ENCODE measurements around the gene ELAVL2. TPM values are rescaled to one million over a fixed set of nuclear protein-coding genes. Genes with fewer than 3 reads are reported as not detected.

Gene ELAVL2
- total RNA-seq, 4 donors from 2014 or later: 0.63 to 2.6 TPM; not detected in 2

DNA sequence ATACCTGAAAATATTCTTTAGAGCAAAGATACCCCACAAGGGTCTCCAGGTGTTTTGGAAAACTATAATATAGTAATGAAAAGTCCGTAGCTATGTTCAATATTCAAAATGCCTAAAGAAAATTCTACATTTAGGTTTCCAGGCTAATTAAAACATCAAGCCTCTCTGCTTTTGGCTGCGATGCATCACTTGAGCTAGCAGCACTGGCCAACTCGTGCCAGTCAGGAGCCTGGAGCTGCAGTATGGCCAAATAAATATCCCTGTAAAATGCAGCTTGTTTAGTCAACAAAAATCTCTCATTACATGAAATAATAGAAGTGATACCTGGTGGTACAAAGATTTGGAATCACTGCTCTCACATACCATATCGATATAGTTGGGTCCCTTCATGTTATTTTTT lies 181.1 kb downstream of the ELAVL2 start:
- H3K27ac ChIP-seq: no peak overlapping the region
- H3K4me3 ChIP-seq: no peak overlapping the region
- H3K27me3 ChIP-seq: no peaks in the 10 kb centered on the region
- no peaks in the 10 kb centered on the region for H3K9me3 ChIP-seq
- no peak for DNase-seq (ENCODE audit: low spot score in 2 of 2)
- H3K4me1 ChIP-seq: no peaks in the 10 kb centered on the region
- WGBS, 2 donors: 87 to 89% methylated on average over 4 of the region's 4 CpGs
- TF ChIP-seq, protein P1, sequence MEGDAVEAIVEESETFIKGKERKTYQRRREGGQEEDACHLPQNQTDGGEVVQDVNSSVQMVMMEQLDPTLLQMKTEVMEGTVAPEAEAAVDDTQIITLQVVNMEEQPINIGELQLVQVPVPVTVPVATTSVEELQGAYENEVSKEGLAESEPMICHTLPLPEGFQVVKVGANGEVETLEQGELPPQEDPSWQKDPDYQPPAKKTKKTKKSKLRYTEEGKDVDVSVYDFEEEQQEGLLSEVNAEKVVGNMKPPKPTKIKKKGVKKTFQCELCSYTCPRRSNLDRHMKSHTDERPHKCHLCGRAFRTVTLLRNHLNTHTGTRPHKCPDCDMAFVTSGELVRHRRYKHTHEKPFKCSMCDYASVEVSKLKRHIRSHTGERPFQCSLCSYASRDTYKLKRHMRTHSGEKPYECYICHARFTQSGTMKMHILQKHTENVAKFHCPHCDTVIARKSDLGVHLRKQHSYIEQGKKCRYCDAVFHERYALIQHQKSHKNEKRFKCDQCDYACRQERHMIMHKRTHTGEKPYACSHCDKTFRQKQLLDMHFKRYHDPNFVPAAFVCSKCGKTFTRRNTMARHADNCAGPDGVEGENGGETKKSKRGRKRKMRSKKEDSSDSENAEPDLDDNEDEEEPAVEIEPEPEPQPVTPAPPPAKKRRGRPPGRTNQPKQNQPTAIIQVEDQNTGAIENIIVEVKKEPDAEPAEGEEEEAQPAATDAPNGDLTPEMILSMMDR (IDR thresholded peaks at IDR 0.05): no peak
- no peak for TF ChIP-seq POLR2A (IDR thresholded peaks at IDR 0.05)
- no peak for TF ChIP-seq EP300 (IDR thresholded peaks at IDR 0.05)
- H3K36me3 ChIP-seq: no peaks in the 10 kb centered on the region

DNA sequence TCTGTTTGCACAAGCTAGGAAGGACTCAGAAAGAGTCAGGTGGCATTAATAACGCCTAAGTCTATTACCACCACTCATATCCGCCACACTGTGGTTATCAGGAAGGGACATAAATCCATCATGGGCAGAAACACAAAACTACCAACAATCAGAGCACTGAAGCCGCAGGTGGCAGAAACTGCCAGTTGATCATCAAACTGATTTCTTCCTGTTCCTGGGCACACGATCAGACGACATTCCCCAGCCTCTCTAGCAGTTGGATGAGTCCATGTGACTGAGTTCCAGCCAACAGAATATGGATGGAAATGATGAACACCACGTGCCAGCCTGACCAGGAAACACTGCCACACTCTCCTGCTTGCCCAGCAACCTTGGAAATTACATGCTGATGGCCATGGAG lies 181.7 kb downstream of the ELAVL2 start:
- no peak overlapping the region for H3K27ac ChIP-seq
- TF ChIP-seq, protein P1 (IDR thresholded peaks at IDR 0.05): no peak
- TF ChIP-seq POLR2A (IDR thresholded peaks at IDR 0.05) (no peak), EP300 (IDR thresholded peaks at IDR 0.05) (no peak)
- WGBS, 2 donors: 80 to 86% methylated on average over 6 of the region's 6 CpGs
- no peak for DNase-seq (ENCODE audit: low spot score in 2 of 2)
- H3K36me3 ChIP-seq: no peaks in the 10 kb centered on the region
- H3K4me3 ChIP-seq: no peak overlapping the region
- no peaks in the 10 kb centered on the region for H3K9me3 ChIP-seq
- H3K4me1 ChIP-seq: no peaks in the 10 kb centered on the region
- no peaks in the 10 kb centered on the region for H3K27me3 ChIP-seq

DNA sequence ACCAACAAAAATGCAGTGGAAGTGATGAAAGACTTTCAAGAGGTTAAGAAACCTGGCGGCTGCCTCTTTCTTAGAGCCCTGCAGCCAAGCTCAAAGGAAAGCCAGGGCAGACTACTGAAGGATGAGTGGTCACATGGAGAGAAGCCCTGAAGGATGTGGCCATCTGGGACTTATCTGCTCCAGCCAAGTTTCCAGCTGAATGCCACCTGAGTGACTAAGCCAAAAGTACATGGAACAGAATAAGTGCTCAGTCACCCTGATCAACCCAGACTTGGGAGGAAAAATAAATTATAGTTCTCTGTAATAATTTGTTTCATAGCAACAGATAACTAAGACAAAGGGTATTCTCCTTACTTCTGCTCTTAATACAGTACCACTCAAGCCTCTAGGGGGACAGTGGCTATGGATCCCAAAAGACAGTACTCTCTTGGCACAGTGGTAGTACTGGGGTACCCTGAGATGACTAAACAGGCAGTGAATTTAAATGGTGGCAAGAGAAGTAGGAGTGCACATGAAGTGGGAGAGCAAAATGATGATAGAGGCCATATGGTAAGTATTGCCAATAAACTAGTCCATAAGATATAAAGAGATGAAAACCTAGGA lies 182.3 kb downstream of the ELAVL2 start:
- H3K9me3 ChIP-seq: no peaks in the 10 kb centered on the region
- TF ChIP-seq, protein P1 (IDR thresholded peaks at IDR 0.05): no peak
- TF ChIP-seq EP300 (IDR thresholded peaks at IDR 0.05): no peak
- TF ChIP-seq POLR2A (IDR thresholded peaks at IDR 0.05): no peak
- no peaks in the 10 kb centered on the region for H3K36me3 ChIP-seq
- H3K27ac ChIP-seq: no peak overlapping the region
- H3K4me1 ChIP-seq: no peaks in the 10 kb centered on the region
- no peak overlapping the region for H3K4me3 ChIP-seq
- no peaks in the 10 kb centered on the region for H3K27me3 ChIP-seq
- WGBS, 2 donors: 86 to 89% methylated on average over 1 of the region's 1 CpG
- no peak for DNase-seq (ENCODE audit: low spot score in 2 of 2)

All from tibial nerve (tissue), 4 donors.